ENCODE measurements around the gene POGLUT3. TPM values are rescaled to one million over a fixed set of nuclear protein-coding genes. Genes with fewer than 3 reads are reported as not detected.
A peak's percentile ranks its signal among the peaks of the same experiment; 100 is the strongest.

The POGLUT3 gene, protein sequence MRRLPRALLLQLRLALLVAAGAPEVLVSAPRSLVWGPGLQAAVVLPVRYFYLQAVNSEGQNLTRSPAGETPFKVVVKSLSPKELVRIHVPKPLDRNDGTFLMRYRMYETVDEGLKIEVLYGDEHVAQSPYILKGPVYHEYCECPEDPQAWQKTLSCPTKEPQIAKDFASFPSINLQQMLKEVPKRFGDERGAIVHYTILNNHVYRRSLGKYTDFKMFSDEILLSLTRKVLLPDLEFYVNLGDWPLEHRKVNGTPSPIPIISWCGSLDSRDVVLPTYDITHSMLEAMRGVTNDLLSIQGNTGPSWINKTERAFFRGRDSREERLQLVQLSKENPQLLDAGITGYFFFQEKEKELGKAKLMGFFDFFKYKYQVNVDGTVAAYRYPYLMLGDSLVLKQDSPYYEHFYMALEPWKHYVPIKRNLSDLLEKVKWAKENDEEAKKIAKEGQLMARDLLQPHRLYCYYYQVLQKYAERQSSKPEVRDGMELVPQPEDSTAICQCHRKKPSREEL
- 10 to 100 TPM in 2 of 6 experiments, 1 to 10 TPM in 4; 5.5 to 11.8 (median 9.9) TPM for total RNA-seq
- long read RNA-seq, partial matches to known transcripts = 0 of 1 reads
- long read RNA-seq, other reads (novel, unspliced or antisense) = 1 of 1 reads

DNA sequence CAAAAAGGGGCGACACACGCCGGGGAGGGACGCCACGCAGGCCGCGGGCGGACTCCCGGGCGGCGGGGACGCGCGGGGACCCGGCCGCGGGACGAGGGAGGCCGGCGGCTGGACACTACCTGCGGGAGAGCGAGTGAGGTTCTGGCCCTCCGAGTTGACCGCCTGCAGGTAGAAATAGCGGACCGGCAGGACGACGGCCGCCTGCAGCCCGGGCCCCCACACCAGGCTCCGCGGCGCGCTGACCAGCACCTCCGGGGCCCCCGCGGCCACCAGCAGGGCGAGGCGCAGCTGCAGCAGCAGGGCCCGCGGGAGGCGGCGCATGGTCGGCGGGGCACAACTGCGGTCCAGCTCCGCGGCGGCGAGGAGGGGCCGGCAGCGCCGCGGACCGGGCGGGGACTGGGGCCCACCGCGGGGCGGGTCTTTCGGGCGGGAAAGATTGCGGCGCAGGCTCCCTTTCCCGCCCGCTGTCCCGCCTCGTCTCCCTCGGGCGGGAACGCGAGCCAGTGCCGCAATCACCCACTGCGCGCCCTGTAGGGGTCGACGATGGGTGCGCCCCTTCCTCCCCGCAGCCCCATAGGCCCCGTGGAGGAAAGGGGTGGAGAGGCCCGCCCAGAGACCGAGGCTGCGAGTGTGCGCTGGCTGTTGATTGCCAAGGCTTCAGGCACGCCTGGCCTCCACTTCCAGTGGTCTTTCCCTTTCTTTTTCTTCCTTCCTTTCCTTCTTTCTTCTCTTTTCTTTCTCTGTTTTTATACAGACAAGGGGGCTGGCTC, at the start of gene POGLUT3:
TSS of gene POGLUT3 (minus strand) at position 339 of the 770 bp plus-strand sequence. CDS start at position 321, 18 bp downstream.
- Histone ChIP-seq H3K4me1 (peaks cover 0 to 5% (median 0%) of the 10 kb centered on the region in 4 donors), H3K36me3 (no peaks in the 10 kb centered on the region), H3K4me3 (peak within 1 kb of the TSS; percentile 71 to 87 (median 77)), H3K9me3 (no peaks in the 10 kb centered on the region), H3K27ac (peak within 1 kb of the TSS; percentile 90 to 96 (median 93)), H3K27me3 (no peaks in the 10 kb centered on the region)
- ATAC-seq = peak; percentile 69 to 90 (median 86)
- peak; percentile 57 for TF ChIP-seq POLR2A (IDR thresholded peaks at IDR 0.05)
- TF ChIP-seq, protein P1, sequence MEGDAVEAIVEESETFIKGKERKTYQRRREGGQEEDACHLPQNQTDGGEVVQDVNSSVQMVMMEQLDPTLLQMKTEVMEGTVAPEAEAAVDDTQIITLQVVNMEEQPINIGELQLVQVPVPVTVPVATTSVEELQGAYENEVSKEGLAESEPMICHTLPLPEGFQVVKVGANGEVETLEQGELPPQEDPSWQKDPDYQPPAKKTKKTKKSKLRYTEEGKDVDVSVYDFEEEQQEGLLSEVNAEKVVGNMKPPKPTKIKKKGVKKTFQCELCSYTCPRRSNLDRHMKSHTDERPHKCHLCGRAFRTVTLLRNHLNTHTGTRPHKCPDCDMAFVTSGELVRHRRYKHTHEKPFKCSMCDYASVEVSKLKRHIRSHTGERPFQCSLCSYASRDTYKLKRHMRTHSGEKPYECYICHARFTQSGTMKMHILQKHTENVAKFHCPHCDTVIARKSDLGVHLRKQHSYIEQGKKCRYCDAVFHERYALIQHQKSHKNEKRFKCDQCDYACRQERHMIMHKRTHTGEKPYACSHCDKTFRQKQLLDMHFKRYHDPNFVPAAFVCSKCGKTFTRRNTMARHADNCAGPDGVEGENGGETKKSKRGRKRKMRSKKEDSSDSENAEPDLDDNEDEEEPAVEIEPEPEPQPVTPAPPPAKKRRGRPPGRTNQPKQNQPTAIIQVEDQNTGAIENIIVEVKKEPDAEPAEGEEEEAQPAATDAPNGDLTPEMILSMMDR (IDR thresholded peaks at IDR 0.05) = peak in 1 of 4 donors; percentile 13
- 0% methylated on average over 7 of the region's 84 CpGs for WGBS (ENCODE audit: insufficient coverage, low coverage, low lambda C conversion rate, missing lambda C conversion rate)
- intact Hi-C loops (cut with DNase I) = no loop called here
- peak; percentile 73 to 76 (median 75) for DNase-seq

DNA sequence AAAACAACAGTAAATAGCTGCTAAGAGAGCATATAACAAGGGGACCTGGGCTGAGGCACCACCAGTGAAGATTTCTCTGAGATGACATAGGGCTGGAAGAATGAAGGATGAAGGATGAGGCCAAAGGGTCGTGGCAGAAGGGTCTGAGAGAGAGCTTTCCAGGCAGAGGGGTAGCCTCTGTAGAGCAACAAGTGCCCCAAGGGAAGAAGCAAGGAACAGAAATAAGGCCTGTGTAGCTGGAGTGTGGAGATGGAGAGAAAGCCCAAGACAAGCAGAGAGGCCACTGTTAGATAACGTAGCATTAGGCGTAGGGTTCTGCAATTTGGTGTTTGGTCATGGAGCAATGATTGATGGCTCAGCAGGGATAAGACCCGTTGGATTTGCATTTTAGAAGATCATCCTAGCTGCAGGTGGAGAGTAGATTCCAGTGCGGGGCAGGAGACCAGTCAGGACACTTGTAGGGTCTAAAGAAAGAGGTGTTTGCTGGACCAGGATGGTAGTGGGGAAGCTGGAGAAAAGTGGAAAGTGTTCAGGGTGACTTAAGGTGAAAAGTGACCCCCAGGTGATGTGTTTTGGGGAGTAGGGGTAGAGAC, 47.8 kb upstream of the POGLUT3 start:
- 78% methylated on average over 5 of the region's 5 CpGs for WGBS (ENCODE audit: insufficient coverage, low coverage, low lambda C conversion rate, missing lambda C conversion rate)
- no peak overlapping the region for H3K4me3 ChIP-seq

DNA sequence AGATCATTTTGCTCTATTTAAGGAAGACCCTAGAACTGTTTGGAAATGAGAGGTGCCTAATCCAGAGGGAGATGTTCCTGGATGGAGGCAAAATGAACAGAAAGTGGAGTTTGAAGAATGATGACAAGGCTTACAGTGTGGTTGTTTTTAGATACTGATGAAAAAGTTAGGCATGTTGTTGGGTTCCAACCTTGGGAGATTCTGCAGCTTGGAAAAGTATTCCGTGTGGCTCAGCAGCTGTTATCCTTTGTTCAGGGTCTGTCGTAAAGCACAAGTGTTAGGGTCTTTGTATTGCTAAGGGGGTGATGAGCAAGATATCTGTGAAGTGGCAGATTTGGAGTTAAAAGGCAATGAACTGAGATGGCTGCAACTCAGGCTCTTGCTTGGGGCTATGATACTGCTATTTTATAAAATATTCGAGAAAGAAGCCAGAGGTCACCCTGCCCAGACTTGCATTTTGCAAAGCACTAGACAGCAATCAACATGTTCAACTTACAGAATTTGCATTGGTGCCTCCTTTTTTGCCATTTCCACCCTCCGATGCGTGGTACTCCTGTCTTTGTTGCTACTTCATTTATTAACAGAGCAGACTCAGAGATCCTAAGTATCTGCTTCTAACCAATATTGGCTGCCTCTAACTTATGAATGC, 45.3 kb upstream of the POGLUT3 start:
- H3K4me1 ChIP-seq = no peaks in the 10 kb centered on the region
- no peak overlapping the region for H3K4me3 ChIP-seq
- TF ChIP-seq, protein P1 (IDR thresholded peaks at IDR 0.05) = no peak
- TF ChIP-seq POLR2A (IDR thresholded peaks at IDR 0.05) = no peak
- DNase-seq (no peak), ATAC-seq (no peak)
- H3K9me3 ChIP-seq = no peaks in the 10 kb centered on the region
- intact Hi-C loops (cut with DNase I) = no loop called here
- 73% methylated on average over 5 of the region's 5 CpGs for WGBS (ENCODE audit: insufficient coverage, low coverage, low lambda C conversion rate, missing lambda C conversion rate)
- H3K27ac ChIP-seq = no peak overlapping the region
- H3K27me3 ChIP-seq = no peaks in the 10 kb centered on the region
- H3K36me3 ChIP-seq = no peaks in the 10 kb centered on the region

More for the DNA sequence above, 47.8 kb upstream of the POGLUT3 start:
- H3K9me3 ChIP-seq = no peaks in the 10 kb centered on the region
- no peak for ATAC-seq
- intact Hi-C loops (cut with DNase I) = no loop called here
- no peak overlapping the region for H3K27ac ChIP-seq
- no peaks in the 10 kb centered on the region for H3K36me3 ChIP-seq
- no peaks in the 10 kb centered on the region for H3K27me3 ChIP-seq
- H3K4me1 ChIP-seq = peaks cover 0 to 18% (median 6%) of the 10 kb centered on the region in 4 donors
- DNase-seq = no peak
- TF ChIP-seq, protein P1 (IDR thresholded peaks at IDR 0.05) = no peak
- no peak for TF ChIP-seq POLR2A (IDR thresholded peaks at IDR 0.05)

DNA sequence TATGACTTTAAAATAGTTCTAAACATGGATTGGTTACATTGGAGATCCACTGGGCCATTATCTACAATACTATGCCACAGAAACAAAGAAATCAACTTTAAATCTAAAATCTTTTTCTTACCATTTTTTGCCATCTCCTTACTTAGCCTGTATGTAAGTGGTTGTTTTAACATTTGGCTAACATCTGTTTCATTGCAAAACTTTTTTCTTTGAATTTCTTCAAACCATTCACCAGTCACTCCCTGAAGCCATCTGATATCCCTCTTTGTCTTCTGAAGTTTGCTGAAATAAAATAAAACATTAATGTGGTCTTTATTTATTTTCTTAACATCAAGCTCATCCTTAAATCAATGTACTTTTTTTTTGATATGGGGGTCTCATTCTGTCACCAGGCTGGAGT, 43.3 kb upstream of the POGLUT3 start:
- no peaks in the 10 kb centered on the region for H3K9me3 ChIP-seq
- H3K36me3 ChIP-seq = no peaks in the 10 kb centered on the region
- no peaks in the 10 kb centered on the region for H3K4me1 ChIP-seq
- ATAC-seq (no peak), DNase-seq (no peak)
- no peak overlapping the region for H3K27ac ChIP-seq
- H3K4me3 ChIP-seq = no peak overlapping the region
- H3K27me3 ChIP-seq = no peaks in the 10 kb centered on the region
- intact Hi-C loops (cut with DNase I) = no loop called here
- TF ChIP-seq POLR2A (IDR thresholded peaks at IDR 0.05) = no peak
- TF ChIP-seq, protein P1 (IDR thresholded peaks at IDR 0.05) = no peak

Measured in right lobe of liver (tissue), 6 donors.